GM21447 (cell line): Measurements from ENCODE around the gene MADCAM1.

Experiments used
- ATAC-seq: cut with Tn5 transposase; IDR thresholded peaks from one replicate; pipeline ENCODE4 v1.9.1; 2021; ENCODE audit not compliant: unreplicated experiment

MADCAM1 gene

DNA sequence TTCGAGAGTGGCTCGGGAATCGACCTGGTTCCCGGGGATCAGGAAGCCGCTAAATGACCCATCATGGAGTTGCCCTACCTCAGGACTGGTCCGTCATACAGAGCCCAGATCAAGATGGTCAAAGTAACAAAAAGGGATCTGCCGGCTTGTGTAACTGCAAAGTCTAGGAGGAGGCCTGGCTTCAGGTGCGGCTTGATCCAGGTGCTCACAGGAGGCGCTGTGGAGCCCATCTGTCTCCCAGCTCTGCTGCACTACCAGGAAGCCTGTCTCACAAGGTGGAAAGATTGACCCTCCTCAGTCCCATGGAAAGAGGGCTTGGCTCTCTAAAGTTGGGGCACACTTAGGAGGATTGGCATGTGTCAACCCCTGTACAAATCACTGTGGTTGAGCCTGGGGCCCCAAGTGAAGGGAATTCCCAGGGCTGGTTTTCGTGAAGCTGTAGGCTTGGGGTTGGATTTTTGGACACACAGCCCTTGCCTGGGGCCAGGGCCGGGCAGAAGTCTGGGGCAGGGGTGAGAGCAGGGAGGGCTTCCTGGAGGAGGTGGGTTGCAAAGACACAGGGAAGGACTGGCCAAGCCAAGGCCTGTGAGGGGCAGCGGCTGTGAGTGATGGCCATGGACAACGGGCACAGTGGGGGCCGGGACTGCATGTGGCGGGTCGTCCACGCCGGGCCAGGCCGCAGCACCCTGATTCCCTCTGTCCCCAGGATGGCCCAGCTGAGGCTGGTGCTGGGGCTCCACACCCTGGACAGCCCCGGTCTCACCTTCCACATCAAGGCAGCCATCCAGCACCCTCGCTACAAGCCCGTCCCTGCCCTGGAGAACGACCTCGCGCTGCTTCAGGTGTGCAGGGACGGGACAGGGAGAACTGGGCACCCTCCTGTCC is 51.8 kb downstream of the MADCAM1 start:
- ATAC-seq, result no peak

DNA sequence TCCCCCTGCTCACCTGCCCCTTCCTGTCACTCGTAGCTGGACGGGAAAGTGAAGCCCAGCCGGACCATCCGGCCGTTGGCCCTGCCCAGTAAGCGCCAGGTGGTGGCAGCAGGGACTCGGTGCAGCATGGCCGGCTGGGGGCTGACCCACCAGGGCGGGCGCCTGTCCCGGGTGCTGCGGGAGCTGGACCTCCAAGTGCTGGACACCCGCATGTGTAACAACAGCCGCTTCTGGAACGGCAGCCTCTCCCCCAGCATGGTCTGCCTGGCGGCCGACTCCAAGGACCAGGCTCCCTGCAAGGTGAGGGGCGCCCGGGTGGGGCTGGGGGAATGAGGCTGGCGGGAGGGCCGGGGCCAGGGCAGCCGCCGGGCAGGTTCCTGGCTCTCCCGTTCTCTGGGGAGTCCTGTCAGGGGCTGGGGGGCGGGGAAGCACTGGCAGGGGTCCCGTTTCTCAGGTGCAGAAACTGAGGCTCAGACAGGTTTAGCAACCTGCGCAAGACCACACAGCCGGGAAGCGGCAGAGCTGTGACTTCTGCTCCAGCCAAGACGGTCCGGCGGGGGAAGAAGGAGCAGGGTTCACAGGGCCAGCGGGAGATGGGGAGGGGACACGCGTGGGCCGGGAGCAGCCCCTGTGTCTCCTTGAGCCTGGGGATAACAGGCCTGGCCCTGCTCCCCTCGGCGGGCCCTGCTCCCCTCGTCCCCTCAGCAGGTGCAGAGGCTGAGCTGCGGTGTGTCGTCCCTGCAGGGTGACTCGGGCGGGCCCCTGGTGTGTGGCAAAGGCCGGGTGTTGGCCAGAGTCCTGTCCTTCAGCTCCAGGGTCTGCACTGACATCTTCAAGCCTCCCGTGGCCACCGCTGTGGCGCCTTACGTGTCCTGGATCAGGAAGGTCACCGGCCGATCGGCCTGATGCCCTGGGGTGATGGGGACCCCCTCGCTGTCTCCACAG is 52.9 kb downstream of the MADCAM1 start:
- ATAC-seq, result no peak

- no peak for ATAC-seq
These were observed 58.5 kb downstream of the MADCAM1 start for GRCh38 chr19:554817-555216.
